Measurements from ENCODE around the gene KLHL2. TPM values are rescaled to one million over a fixed set of nuclear protein-coding genes. Genes with fewer than 3 reads are reported as not detected.
"Not testable (repeated sequence)": the region's sequence is repeated elsewhere in the genome, so short reads cannot be mapped to it uniquely, and the experiment has no call there.

Gene KLHL2
- polyA plus RNA-seq, 3 donors = 6.9 to 22.6 (median 11.1) TPM

- no peaks in the 10 kb centered on the region for H3K79me2 ChIP-seq (ENCODE audit: insufficient read depth, low read length)
- no peaks in the 10 kb centered on the region for H3K27me3 ChIP-seq (ENCODE audit: control insufficient read depth in 2 of 2, insufficient read depth in 2 of 2, low read length in 2 of 2)
- Mint-ChIP-seq H3K27me3 (ENCODE audit: low read depth in 3 of 3) (no peaks in the 10 kb centered on the region), H3K27ac (no peak overlapping the region), H3K9me3 (peaks cover 0 to 3% (median 0%) of the 10 kb centered on the region in 7 donors), H3K36me3 (no peaks in the 10 kb centered on the region), H3K4me1 (no peaks in the 10 kb centered on the region), H3K4me3 (no peak overlapping the region)
- DNase-seq = no peak
- no peak overlapping the region for H3K4me3 ChIP-seq (replicated peaks in 1 of 3; ENCODE audit: low read depth in 2 of 3, low read length in 3 of 3)
- TF ChIP-seq CTCF (IDR thresholded peaks at IDR 0.05) = no peak
- H3K27ac ChIP-seq (ENCODE audit: low read depth in 1 of 2, low read length in 2 of 2) = no peak overlapping the region
- no peaks in the 10 kb centered on the region for H3K36me3 ChIP-seq (replicated peaks in 1 of 2; ENCODE audit: control insufficient read depth in 1 of 2, insufficient read depth in 2 of 2, low read length in 2 of 2)
- H3K4me2 ChIP-seq (replicated peaks; ENCODE audit: extremely low read depth, low read length, poor library complexity, severe bottlenecking) = no peak overlapping the region
- no peaks in the 10 kb centered on the region for H3K9me3 ChIP-seq (replicated peaks in 1 of 2; ENCODE audit: control insufficient read depth in 1 of 2, insufficient read depth in 1 of 2, low read length in 2 of 2)
- intact Hi-C loops (cut with micrococcal nuclease) = no loop called here
- H3K9ac ChIP-seq (ENCODE audit: insufficient read depth, low read length, poor library complexity, severe bottlenecking) = no peak overlapping the region
- WGBS (ENCODE audit: insufficient coverage) = 100% methylated on average over 1 of the region's 4 CpGs
- no peaks in the 10 kb centered on the region for H3K4me1 ChIP-seq (ENCODE audit: control insufficient read depth in 1 of 2, insufficient read depth in 2 of 2, low read length in 2 of 2)
- no peaks in the 10 kb centered on the region for H4K20me1 ChIP-seq (ENCODE audit: insufficient read depth, low read length)
- no peak overlapping the region for H2AFZ ChIP-seq (ENCODE audit: insufficient read depth, low read depth, low read length, poor library complexity, severe bottlenecking)
Observed at GRCh38 chr4:165184220-165184619, 23.1 kb upstream of the KLHL2 start.

GRCh38 chr4:165184998-165185397, 22.4 kb upstream of the KLHL2 start:
- H3K9me3 ChIP-seq (replicated peaks in 1 of 2; ENCODE audit: control insufficient read depth in 1 of 2, insufficient read depth in 1 of 2, low read length in 2 of 2); H3K4me1 Mint-ChIP-seq; H4K20me1 ChIP-seq (ENCODE audit: insufficient read depth, low read length); H3K27ac ChIP-seq (ENCODE audit: low read depth in 1 of 2, low read length in 2 of 2); H3K36me3 Mint-ChIP-seq; H3K36me3 ChIP-seq (replicated peaks in 1 of 2; ENCODE audit: control insufficient read depth in 1 of 2, insufficient read depth in 2 of 2, low read length in 2 of 2); H2AFZ ChIP-seq (ENCODE audit: insufficient read depth, low read depth, low read length, poor library complexity, severe bottlenecking); DNase-seq; H3K27me3 Mint-ChIP-seq (ENCODE audit: low read depth in 3 of 3); H3K4me3 Mint-ChIP-seq; H3K9ac ChIP-seq (ENCODE audit: insufficient read depth, low read length, poor library complexity, severe bottlenecking); H3K79me2 ChIP-seq (ENCODE audit: insufficient read depth, low read length); H3K4me3 ChIP-seq (replicated peaks in 1 of 3; ENCODE audit: low read depth in 2 of 3, low read length in 3 of 3); H3K27me3 ChIP-seq (ENCODE audit: control insufficient read depth in 2 of 2, insufficient read depth in 2 of 2, low read length in 2 of 2); H3K4me1 ChIP-seq (ENCODE audit: control insufficient read depth in 1 of 2, insufficient read depth in 2 of 2, low read length in 2 of 2); intact Hi-C loops (cut with micrococcal nuclease); H3K27ac Mint-ChIP-seq; H3K4me2 ChIP-seq (replicated peaks; ENCODE audit: extremely low read depth, low read length, poor library complexity, severe bottlenecking); H3K9me3 Mint-ChIP-seq: not testable (repeated sequence)
- WGBS (ENCODE audit: insufficient coverage) = 94% methylated on average over 6 of the region's 10 CpGs
